SK-N-MC (cell line): ENCODE results near the gene PCLO.

Experiments used
- EZH2 ChIP-seq: fragments of 200-600 bp; sonication (generic); IDR thresholded peaks from one replicate; pipeline ENCODE4 v1.6.1; 2017; ENCODE audit warnings: antibody characterized with exemption
- FOXP2 ChIP-seq: optimal IDR thresholded peaks from 2 replicates; pipeline ENCODE3; 2011; ENCODE audit warnings: mild to moderate bottlenecking, moderate library complexity; ENCODE audit not compliant: insufficient read depth; ENCODE audit errors: extremely low read length, control extremely low read depth
- POLR2AphosphoS5 ChIP-seq: IDR thresholded peaks from 2 replicates; pipeline ENCODE4 v1.6.1; 2012; ENCODE audit warnings: mild to moderate bottlenecking, low read depth, low read length, borderline replicate concordance

- TF ChIP-seq EZH2: no peak
- TF ChIP-seq POLR2AphosphoS5: no peak
- TF ChIP-seq FOXP2: no peak
Observed at GRCh38 chr7:82741493-82741892, 421.2 kb downstream of the PCLO start.
